ENCODE results near the gene MYO5B.
"Not testable (repeated sequence)": the region's sequence is repeated elsewhere in the genome, so short reads cannot be mapped to it uniquely, and the experiment has no call there.

The MYO5B gene

DNA sequence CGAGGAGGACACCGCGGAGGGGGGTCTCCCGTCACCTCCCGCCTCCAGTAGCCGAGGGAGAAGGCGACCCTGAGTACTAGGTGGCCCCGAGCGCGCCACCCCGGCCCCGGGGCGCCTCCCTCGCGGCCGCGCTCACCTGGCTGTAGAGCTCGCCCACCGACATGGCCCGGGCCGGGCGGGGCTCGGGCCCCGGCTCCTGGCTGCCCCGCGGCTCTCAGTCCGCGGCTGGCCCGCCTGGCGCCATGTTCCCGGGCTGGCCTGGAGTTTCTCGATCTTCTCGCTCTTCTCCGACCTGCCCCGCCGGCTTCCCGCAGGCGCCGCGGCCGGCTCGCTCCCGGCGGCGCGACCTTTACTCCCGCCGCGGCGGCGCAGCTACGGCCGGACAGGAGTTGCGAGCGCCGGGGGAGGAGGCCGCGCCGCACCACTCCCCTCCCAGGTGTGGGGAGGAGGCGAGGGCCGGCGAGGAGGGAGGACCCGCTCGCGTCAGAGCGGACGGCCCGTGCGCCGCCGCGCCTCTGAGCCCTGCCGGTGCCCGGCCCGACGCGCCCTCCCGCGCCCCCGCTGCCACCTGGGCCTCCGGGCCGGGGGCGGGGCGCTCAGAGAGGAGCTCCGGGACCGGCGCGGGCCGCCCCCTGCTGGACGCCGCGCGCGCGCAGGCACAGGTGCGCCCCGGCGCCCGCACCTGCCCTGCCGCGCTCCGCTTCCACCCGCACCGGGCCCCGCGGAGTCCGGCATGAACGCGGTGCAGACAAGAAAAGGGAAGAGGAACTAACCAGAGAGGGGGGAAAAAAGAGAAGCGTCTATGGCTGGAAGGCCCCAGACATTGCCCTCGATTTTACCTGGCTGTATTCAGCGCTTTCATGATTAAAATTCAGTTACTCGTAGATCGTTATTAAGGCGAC is at the start of gene MYO5B:
Gene MYO5B (minus strand): TSS at position 517 of the 902 bp plus-strand sequence. CDS start 354 bp downstream, at position 163.
- Mint-ChIP-seq H3K9me3 (no peaks in the 10 kb centered on the region), H3K36me3 (ENCODE audit: low read depth) (no peaks in the 10 kb centered on the region), H3K4me3 (no peak within 1 kb of the TSS), H3K27ac (no peak within 1 kb of the TSS), H3K27me3 (peaks cover 71% of the 10 kb centered on the region), H3K4me1 (ENCODE audit: low read depth) (peaks cover 12% of the 10 kb centered on the region)
- intact Hi-C loops (cut with micrococcal nuclease), result no loop called here

DNA sequence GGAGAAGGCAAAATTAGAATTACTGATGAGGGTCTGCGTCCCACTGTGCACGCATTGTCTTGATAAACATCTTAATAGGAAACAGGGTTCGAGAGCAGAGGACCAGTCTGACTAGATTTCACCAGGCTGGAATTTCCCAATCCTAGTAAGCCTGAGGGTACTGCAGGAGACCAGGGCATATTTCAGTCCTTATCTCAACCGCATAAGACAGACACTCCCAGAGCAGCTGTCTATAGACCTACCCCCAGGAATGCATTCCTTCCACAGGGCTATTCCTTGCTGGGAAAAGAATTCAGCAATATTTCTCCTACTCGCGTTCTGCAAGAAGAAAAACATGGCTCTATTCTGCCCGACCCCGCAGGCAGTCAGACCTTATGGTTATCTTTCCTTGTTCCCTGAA is 46.8 kb upstream of the MYO5B start:
- H3K4me1 Mint-ChIP-seq (ENCODE audit: low read depth); H3K27me3 Mint-ChIP-seq; H3K4me3 Mint-ChIP-seq; H3K27ac Mint-ChIP-seq; intact Hi-C loops (cut with micrococcal nuclease); H3K36me3 Mint-ChIP-seq (ENCODE audit: low read depth): not testable (repeated sequence)
- H3K9me3 Mint-ChIP-seq, result peaks cover 37% of the 10 kb centered on the region

DNA sequence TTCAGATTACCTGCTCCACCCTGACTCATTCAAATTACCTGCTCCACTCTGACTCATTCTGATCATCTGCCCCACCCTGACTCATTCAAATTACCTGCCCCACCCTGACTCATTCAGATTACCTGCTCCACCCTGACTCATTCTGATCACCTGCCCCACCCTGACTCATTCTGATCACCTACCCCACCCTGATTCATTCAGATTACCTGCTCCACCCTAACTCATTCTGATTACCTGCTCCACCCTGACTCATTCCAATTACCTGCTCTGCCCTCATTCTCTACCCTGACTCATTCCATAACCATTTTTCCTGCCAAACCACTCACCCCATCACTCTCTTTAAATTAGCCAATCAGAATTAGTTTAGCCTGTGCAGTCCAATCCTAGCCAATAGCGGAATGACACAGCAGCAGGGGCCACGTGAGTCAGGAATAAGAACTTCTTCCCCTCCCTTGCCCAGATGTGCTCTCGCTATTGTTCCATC is 45.2 kb upstream of the MYO5B start:
- Mint-ChIP-seq H3K27ac (no peak overlapping the region), H3K4me3 (no peak overlapping the region), H3K4me1 (ENCODE audit: low read depth) (no peaks in the 10 kb centered on the region), H3K27me3 (peaks cover 7% of the 10 kb centered on the region), H3K36me3 (ENCODE audit: low read depth) (no peaks in the 10 kb centered on the region), H3K9me3 (peaks cover 37% of the 10 kb centered on the region)
- intact Hi-C loops (cut with micrococcal nuclease), result no loop called here

DNA sequence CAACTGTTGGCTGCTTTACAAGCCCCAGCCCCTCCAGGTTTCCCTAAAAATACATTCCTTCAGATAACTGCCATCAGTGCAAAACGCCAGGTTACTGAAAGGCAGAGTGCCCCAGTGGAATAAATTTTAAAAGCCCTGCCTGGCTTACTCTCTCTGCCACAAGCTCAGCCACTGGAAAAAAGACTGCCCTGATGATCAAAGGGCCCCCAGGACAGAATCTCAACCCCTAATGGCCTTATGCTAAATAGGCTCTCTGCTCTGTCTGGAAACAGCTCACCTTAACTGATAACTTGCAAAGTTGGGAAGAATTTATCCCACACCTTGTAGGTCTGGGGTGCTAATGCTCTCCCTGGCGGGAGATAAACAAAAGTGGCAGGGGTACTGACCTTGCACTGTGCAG is 37.5 kb upstream of the MYO5B start:
- Mint-ChIP-seq H3K27me3 (peaks cover 12% of the 10 kb centered on the region), H3K36me3 (ENCODE audit: low read depth) (no peaks in the 10 kb centered on the region), H3K27ac (no peak overlapping the region), H3K4me3 (no peak overlapping the region), H3K4me1 (ENCODE audit: low read depth) (no peaks in the 10 kb centered on the region), H3K9me3 (no peaks in the 10 kb centered on the region)
- intact Hi-C loops (cut with micrococcal nuclease), result no loop called here

DNA sequence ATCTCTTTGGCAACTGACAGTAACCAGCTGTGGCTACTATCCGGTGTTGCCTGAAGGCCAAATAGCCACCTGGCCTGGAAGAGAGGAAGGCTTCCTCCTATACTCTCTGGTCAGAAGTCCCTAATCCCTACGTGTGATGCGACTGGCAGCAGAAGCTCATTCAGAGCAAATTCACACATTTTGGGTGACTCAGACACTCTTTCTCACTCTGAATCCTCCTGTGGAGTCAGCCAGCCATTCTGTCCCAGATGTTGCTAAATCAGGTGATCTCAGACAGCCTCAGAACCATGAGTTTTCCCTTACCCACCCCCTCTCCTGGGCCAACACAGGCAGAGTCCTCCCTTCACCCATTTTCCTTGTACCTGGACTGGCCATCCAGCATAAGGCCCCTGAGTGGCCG is 36.7 kb upstream of the MYO5B start:
- no peaks in the 10 kb centered on the region for H3K9me3 Mint-ChIP-seq
- no peaks in the 10 kb centered on the region for H3K4me1 Mint-ChIP-seq (ENCODE audit: low read depth)
- no peak overlapping the region for H3K27ac Mint-ChIP-seq
- intact Hi-C loops (cut with micrococcal nuclease), result no loop called here
- no peaks in the 10 kb centered on the region for H3K36me3 Mint-ChIP-seq (ENCODE audit: low read depth)
- no peak overlapping the region for H3K4me3 Mint-ChIP-seq
- peaks cover 13% of the 10 kb centered on the region for H3K27me3 Mint-ChIP-seq

DNA sequence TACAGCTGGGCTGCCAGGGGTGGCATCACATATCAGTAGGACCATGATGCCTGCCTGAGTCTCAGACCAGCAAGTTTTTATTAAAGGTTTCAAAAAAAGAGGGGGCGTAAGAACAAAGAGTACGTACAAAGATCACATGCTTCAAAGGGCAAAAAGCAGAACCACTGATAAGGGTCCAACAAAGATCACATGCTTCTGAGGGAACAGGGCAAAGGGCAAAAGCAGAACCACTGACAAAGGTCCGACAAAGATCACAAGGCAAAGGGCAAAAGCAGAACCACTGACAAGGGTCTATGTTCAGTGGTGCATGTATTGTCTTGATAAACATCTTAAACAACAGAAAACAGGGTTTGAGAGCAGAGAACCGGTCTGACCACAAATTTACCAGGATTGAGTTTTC is 25.3 kb upstream of the MYO5B start:
- H3K27ac Mint-ChIP-seq; intact Hi-C loops (cut with micrococcal nuclease); H3K4me1 Mint-ChIP-seq (ENCODE audit: low read depth); H3K36me3 Mint-ChIP-seq (ENCODE audit: low read depth); H3K4me3 Mint-ChIP-seq; H3K27me3 Mint-ChIP-seq: not testable (repeated sequence)
- H3K9me3 Mint-ChIP-seq, result peaks cover 21% of the 10 kb centered on the region

DNA sequence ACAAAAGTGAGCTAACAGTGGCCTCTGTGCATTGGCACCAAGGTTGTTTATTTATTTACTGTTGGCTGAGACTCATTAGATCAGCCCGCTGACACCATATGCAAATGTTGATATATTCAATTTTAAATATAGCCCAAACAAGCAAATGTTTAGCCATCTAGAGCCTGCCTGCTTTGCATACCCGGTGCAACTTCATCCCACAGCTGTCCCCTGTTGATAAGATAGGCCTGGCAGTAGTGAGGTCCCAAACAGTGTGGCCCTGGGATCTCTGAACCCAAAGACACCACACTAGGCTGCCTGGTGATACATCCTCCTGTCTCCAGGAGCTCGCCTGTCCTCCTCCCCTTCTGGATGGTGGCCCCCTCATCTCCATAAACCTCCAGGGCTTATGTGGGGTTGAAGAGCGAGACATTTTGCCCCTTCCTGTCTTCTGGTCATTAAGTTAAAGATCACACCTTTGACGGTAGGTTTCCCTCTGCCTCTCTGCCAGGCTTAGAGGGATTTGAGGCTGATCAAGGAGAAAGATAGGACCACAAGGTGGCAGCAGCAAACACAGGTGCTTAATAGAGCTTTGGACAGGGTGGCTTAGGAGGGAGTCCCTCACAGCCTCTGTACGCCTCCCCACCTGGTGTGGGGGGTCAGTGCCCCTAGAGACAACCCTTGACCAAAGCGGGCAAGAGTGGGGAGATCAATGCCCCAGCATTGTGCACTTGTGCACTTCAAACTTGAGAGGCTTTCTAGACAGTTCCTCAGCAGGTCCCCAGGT is 23.7 kb upstream of the MYO5B start:
- intact Hi-C loops (cut with micrococcal nuclease), result loop anchor here (5.0 kb wide), 1 partner anchor 209 kb away; no protein-coding TSS in a partner anchor
- Mint-ChIP-seq H3K4me3 (no peak overlapping the region), H3K9me3 (peaks cover 21% of the 10 kb centered on the region), H3K36me3 (ENCODE audit: low read depth) (no peaks in the 10 kb centered on the region), H3K4me1 (ENCODE audit: low read depth) (no peaks in the 10 kb centered on the region), H3K27me3 (peaks cover 13% of the 10 kb centered on the region), H3K27ac (no peak overlapping the region)

DNA sequence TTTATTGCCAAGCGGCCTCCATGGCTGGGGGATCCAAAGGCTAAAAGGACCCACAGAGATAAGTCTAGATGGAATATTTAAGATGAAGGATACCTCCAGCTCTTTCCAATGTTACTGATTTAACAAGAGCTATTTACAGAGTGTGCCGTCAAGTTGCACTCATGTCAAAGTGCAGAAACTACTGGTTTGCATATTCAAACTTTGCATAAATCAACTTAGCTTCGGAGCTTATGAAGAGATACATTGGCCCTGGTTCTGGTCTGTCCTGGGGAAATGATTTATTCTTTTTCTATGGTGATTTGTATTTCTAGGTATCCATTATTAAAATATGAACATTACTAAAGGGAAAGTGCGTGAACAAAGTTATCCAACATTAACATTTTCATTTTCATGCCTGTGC is 14.4 kb upstream of the MYO5B start:
- H3K36me3 Mint-ChIP-seq (ENCODE audit: low read depth), result no peaks in the 10 kb centered on the region
- intact Hi-C loops (cut with micrococcal nuclease), result no loop called here

DNA sequence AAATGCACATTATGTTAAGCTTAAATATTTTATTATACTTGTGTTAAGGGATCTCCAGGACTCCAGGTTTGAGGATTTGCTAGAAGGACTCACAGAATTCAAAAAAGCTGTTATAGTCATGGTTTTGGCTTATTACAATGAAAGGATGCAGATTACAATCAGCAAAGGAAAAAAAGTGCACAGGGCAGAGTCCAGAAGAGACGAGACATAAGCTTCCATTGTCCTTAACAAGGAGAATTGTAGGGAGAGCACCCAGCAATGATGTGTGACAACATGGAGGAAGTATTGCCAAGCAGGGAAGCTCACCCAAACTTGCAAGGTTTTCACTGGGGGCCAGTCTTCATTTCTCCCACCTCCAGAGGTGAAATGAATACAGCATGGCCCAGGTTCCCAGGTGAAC is 12.8 kb upstream of the MYO5B start:
- Mint-ChIP-seq H3K36me3 (ENCODE audit: low read depth) (no peaks in the 10 kb centered on the region), H3K9me3 (no peaks in the 10 kb centered on the region), H3K27me3 (peaks cover 36% of the 10 kb centered on the region), H3K4me3 (no peak overlapping the region), H3K4me1 (ENCODE audit: low read depth) (peaks cover 6% of the 10 kb centered on the region), H3K27ac (no peak overlapping the region)
- intact Hi-C loops (cut with micrococcal nuclease), result no loop called here

More for the DNA sequence above, 14.4 kb upstream of the MYO5B start:
- no peak overlapping the region for H3K4me3 Mint-ChIP-seq
- H3K9me3 Mint-ChIP-seq, result no peaks in the 10 kb centered on the region
- no peak overlapping the region for H3K27ac Mint-ChIP-seq
- H3K27me3 Mint-ChIP-seq, result peaks cover 28% of the 10 kb centered on the region
- no peaks in the 10 kb centered on the region for H3K4me1 Mint-ChIP-seq (ENCODE audit: low read depth)

DNA sequence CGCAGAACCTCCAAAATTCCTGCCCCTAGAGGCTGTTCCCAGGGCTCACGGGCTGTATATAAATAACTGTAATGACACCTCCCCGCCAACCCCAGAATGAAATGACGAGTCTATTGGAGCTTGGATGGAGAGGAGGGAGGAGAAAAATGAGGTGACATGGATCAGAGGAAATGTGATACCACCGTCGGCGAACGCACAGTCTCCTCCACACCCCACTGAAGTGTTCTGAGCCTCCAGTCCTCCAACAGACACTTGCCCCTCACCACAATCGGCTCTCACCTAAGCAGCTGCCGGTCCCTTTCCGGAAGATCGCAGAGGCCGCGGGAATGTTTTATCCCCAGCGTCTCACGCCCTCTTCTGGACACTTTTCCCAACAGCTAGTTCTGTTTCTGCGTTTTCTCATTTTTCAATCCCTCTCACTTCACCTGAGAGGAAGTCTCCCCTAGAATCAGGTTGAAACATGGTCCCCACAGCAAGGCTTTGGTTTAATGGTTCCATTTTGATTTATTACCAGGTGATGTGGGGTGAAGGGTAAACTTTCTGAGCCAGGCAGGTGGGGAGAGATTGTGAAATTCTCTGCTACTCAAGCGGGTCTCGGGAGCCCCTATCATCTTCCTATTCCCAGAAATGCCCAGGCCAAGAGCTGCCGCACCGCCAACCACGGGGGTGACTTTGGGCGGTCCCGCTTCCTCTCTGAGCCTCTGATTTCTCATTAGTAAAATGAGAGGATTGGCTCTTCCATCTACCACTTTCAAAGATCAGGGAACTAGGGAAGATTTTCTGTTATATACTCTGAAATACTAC is 9.1 kb upstream of the MYO5B start:
- intact Hi-C loops (cut with micrococcal nuclease), result no loop called here
- H3K27ac Mint-ChIP-seq, result no peak overlapping the region
- no peak overlapping the region for H3K4me3 Mint-ChIP-seq
- H3K4me1 Mint-ChIP-seq (ENCODE audit: low read depth), result peaks cover 6% of the 10 kb centered on the region
- no peaks in the 10 kb centered on the region for H3K9me3 Mint-ChIP-seq
- H3K27me3 Mint-ChIP-seq, result peaks cover 43% of the 10 kb centered on the region
- no peaks in the 10 kb centered on the region for H3K36me3 Mint-ChIP-seq (ENCODE audit: low read depth)

DNA sequence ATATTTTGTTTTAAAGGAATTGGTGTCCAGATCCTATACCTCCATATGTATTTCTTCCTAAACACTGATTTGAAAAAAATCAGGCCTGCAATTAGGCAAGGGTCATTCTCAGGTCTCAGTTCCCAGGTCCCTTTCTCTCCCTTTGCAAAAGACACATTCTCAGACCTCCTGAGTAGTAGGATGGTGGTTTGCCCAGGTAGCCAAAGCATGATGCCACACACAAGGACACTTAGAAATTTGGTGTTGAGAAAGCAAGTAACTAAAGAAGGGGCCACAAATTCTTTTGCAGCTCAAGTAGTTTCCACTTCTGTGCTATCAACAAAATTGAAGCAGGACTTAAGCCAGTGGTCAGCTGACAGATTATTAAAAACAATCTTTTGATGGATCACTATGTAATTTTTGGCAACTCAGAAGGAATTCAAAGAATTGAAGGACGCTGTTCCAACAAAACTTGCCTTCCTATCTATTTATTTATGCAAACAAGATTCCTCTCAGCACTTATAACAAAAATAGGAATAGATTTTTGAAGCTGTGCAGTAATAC is 6.6 kb upstream of the MYO5B start:
- intact Hi-C loops (cut with micrococcal nuclease), result no loop called here
- Mint-ChIP-seq H3K4me1 (ENCODE audit: low read depth) (peaks cover 6% of the 10 kb centered on the region), H3K27ac (no peak overlapping the region), H3K27me3 (peaks cover 60% of the 10 kb centered on the region), H3K4me3 (no peak overlapping the region), H3K36me3 (ENCODE audit: low read depth) (no peaks in the 10 kb centered on the region), H3K9me3 (no peaks in the 10 kb centered on the region)

DNA sequence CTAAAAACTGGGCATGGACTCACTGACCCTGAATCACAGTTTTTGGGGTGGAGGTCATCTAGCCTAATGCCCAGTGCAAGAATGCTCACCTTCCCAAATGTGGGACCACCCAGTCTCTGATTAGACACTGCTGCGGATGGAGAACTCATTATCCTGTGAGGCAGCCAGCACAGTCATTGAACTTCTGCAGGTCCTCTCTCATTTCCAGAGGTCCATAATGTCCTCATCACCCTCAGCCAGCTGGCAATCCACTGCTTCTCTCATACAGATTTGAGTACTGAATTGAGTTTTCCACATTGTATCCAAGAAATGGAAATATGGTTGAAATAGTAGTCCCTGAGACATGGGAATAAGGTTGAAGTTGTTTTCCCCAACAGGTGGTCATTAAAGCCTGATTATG is 5.0 kb upstream of the MYO5B start:
- no peaks in the 10 kb centered on the region for H3K36me3 Mint-ChIP-seq (ENCODE audit: low read depth)
- H3K4me1 Mint-ChIP-seq (ENCODE audit: low read depth), result peaks cover 12% of the 10 kb centered on the region
- H3K27me3 Mint-ChIP-seq, result peaks cover 67% of the 10 kb centered on the region
- H3K4me3 Mint-ChIP-seq, result no peak overlapping the region
- H3K9me3 Mint-ChIP-seq, result no peaks in the 10 kb centered on the region
- intact Hi-C loops (cut with micrococcal nuclease), result no loop called here
- H3K27ac Mint-ChIP-seq, result no peak overlapping the region

DNA sequence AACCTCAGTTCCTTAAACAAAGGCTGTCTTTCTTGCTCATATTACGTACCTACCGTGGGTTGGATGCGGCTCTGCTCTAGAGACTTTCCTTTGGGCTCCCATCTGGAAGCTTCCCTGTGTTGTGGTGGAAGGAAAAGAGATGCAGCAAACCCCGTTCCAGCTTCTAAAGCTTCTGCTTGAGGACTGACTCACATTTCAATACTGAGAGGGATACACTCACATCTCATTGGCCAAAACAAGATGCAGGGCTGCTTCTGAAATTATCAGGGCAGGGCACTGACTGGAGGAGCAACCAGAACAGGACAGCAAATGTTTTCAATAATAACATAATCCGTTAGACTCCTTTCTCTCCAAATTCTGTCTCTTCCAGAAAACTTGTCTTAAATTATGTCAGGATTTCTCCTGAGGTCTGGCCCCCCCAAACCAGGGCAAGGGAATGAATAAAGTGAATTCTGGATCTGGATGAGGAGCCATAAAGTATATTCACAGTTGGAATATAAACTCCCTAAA is 4.5 kb upstream of the MYO5B start:
- intact Hi-C loops (cut with micrococcal nuclease), result no loop called here
- no peak overlapping the region for H3K27ac Mint-ChIP-seq

More for the DNA sequence above, 4.5 kb upstream of the MYO5B start:
- Mint-ChIP-seq H3K4me1 (ENCODE audit: low read depth) (peaks cover 12% of the 10 kb centered on the region), H3K27me3 (peaks cover 63% of the 10 kb centered on the region), H3K36me3 (ENCODE audit: low read depth) (no peaks in the 10 kb centered on the region), H3K4me3 (no peak overlapping the region), H3K9me3 (no peaks in the 10 kb centered on the region)

Data from dendritic cell treated with granulocyte-macrophage colony-stimulating factor and Interleukin-4, amounts not matched to agents 40 ng/mL and 50 ng/mL, for 4 days (primary cell).